GM21723 (cell line): ENCODE measurements around the gene RELN.
"Not testable (repeated sequence)": the region's sequence is repeated elsewhere in the genome, so short reads cannot be mapped to it uniquely, and the experiment has no call there.

ENCODE experiments used
- ATAC-seq: cut with Tn5 transposase; IDR thresholded peaks from one replicate; pipeline ENCODE4 v1.9.1; 2021; ENCODE audit warnings: mild to moderate bottlenecking, moderate library complexity; ENCODE audit not compliant: unreplicated experiment

Gene RELN

DNA sequence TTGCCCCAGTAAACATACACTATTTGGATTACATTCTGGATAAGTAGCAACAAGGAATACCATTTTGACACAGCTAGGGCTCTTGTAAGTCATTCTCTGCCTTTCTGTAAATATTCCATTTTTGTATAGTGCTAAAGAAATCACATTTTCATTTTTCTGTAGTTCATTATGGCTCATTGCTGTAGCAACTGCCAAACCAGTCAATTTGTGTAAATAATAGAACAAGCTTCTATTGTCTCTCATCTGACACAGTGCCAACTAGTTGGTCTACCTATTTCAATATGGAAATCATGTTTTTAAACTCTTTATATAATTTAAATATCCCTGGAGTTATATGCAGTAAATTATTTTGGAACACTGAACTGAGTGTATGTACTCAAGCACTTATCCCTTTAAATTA is 193.7 kb downstream of the RELN start:
- no peak for ATAC-seq

- no peak for ATAC-seq
These were observed 194.4 kb downstream of the RELN start for GRCh38 chr7:103795107-103795506.

GRCh38 chr7:103794424-103794823 is 195.0 kb downstream of the RELN start:
- ATAC-seq, result no peak

- ATAC-seq, result no peak
These were observed 195.8 kb downstream of the RELN start for GRCh38 chr7:103793614-103794013.

GRCh38 chr7:103791894-103792293 is 197.6 kb downstream of the RELN start:
- no peak for ATAC-seq

DNA sequence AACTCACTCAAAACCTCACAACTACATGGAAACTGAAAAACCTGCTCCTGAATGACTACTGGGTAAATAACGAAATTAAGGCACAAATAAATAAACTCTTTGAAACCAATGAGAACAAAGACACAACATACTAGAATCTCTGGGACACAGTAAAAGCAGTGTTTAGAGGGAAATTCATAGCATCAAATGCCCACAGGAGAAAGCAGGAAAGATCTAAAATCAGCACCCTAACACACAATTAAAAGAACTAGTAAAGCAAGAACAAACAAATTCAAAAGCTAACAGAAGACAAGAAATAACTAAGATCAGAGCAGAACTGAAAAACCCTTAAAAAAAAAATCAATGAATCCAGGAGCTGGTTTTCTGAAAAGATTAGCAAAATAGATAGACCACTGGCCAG is 202.4 kb downstream of the RELN start:
- ATAC-seq, result not testable (repeated sequence)

- no peak for ATAC-seq
These were observed 204.7 kb downstream of the RELN start for GRCh38 chr7:103784646-103785286.

- no peak for ATAC-seq
These were observed 208.0 kb downstream of the RELN start for GRCh38 chr7:103781409-103781808.

- ATAC-seq, result not testable (repeated sequence)
These were observed 208.9 kb downstream of the RELN start for GRCh38 chr7:103780561-103780960.

DNA sequence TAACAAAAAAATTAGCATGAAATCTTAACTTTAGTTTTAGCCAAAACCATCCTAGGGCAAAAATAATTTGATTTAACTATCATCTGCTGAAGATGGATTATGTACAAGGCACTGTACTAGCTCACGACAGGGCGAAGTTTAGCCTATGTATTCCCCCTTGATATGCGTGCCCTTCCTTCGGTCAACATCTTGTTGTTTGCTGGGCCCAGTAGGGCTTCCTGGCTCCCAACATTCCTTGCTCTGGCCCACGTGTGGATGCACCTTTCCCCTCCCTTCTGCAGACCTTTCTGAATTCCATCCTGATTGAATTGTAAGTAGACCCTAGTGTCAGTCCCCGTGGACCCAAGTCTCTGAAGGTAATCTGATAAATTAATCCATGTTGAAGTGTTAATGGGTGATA is 212.0 kb downstream of the RELN start:
- ATAC-seq, result no peak

- ATAC-seq, result no peak
These were observed 215.7 kb downstream of the RELN start for GRCh38 chr7:103773726-103774125.

GRCh38 chr7:103772171-103772773 is 217.2 kb downstream of the RELN start:
- ATAC-seq, result no peak

DNA sequence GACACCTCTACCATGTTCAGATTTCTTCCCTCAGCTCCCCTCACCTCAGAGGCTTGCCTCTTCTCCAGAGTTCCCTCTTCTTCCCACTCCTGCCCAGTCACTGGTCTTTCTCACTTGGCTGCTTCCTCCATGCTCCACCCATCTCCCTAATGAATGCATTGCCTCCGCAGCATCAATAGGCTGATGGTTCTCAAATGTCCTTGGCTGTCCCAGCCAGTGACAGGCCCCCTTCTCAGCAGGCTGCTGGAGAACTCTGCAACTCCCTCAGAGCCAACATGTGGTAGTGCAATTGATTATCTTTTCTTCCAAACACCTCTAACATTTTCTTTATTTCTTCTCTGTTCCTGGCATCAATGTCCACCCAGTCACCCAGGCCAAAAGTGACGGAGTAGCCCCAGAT is 218.2 kb downstream of the RELN start:
- ATAC-seq, result no peak

- ATAC-seq, result no peak
These were observed 222.8 kb downstream of the RELN start for GRCh38 chr7:103766660-103767059.

GRCh38 chr7:103765901-103766300 is 223.6 kb downstream of the RELN start:
- no peak for ATAC-seq

DNA sequence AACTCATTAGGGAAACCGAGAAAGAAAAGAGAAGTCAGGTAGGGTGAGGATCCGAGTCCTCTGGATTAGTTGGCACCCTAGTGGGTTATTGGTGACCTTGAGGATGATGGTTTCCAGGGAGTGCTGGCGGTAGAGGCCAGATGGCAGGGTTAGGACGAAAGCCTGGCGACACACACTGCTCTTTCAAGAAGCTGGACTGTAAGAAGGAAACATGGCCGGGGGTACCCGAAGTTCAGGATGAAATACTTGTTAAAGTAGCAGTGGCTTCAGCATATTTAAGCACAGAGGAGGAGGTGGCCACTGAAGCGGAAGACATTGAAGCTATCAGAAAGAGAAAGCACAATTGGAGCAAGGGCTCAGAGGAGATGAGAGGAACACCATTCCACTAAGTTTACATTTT is 224.6 kb downstream of the RELN start:
- no peak for ATAC-seq

DNA sequence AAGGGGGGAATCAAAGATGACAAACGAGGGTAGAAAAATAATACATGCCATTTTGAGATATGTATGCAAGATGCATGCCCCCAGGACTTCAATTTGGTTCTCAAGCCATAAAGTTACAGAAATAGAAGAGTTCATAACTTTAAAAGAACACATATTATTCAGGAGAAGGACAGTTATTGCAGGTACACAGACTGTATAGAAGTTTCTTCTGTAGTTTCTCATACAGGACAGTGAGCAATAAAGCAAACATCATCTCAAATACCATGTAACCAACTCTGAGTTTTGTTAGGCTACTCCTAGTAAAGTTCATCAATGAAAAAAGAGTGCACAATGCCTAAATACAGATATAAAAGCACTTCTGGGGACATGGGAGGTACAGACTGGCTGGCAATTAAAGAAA is 226.6 kb downstream of the RELN start:
- ATAC-seq, result no peak

DNA sequence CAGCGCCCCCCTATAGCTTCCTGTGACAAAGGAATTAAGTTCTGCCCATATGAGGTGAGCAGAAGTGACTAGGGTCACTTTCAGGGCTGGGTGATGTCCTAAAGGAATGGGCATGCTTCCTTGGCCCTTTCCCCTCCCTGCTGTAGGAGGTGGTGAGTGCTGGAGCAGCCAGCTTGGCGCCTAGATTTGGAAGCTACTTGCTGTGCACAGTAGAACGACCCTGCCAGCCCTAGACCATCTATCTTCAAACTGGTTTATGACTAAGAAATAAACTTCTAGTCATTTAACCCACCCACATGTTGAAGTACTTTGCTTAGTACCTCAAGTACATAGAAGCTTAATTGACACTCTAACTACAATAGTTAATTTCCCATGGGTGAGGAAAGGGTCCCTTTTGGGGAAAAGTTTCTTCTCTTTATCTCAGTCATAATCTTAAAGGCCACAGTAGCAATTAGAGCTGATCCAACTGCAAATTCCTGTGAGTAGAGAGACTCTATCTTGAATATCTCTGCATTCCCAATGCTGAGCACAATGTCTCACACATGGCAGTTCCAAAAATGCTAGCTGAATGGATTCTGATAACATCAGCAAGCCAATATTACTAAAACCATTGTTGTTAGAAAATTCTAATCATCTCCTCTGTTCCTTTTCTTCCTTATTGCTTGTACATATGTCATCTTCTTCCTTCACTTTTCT is 227.2 kb downstream of the RELN start:
- ATAC-seq, result no peak

GRCh38 chr7:103752995-103753394 is 236.5 kb downstream of the RELN start:
- ATAC-seq, result no peak

DNA sequence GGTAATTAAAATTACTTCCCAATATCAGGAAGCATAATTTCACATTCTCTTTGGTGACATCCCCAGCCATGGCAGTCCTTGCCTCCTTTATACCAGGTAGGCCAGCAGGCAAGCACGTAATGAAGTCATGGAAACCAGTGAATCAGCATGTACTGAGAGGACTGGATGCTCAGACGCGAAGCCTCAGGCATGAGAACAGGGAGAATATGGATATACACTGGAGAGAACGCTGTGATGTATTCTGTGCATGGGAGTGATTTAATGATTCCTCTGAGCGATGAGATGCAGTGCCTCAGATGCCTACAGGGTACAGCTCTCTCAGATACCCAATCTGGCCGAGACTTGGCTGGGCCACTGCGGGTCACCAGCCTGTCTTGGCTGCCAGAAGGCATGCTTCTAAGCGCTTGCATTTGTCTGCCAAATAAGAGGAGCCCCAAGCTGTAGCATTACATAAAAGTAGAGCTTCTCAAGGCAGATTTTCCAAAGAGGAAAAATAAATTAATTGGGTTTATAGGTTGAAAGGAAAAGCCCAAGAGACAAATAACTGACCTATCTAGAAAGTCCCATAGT is 238.1 kb downstream of the RELN start:
- ATAC-seq, result no peak

GRCh38 chr7:103748680-103749079 is 240.8 kb downstream of the RELN start:
- no peak for ATAC-seq

DNA sequence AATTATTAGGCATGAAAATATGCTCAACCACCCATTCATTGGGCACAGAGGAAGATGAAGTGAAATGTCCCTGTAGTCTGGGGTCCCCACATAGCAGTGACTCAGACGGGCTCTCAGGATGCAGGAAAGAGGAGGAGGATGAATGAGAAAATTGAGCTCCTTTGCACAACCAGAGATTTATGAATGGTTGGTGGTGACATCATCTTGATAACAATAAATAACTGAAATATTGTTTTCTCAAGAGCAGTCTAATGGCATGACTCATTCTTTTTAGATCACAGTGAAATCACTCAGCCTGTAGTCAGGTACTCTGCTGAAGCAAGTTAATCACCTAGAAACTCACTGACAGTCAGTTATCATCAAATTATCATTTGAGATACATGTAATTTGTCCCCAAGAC is 254.1 kb downstream of the RELN start:
- no peak for ATAC-seq
